Mucosa of stomach (tissue), 1 donor: ENCODE results near the gene FAM193A.
"Not testable (repeated sequence)": the region's sequence is repeated elsewhere in the genome, so short reads cannot be mapped to it uniquely, and the experiment has no call there.

Source experiments
- H3K27me3 ChIP-seq: one replicate; pipeline ENCODE4 v1.7.0; 2013; ENCODE audit warnings: mild to moderate bottlenecking, low read length; ENCODE audit not compliant: control insufficient read depth, insufficient read depth
- H3K36me3 ChIP-seq: one replicate; pipeline ENCODE4 v1.7.0; 2013; ENCODE audit warnings: low read length; ENCODE audit not compliant: control insufficient read depth, insufficient read depth
- H3K4me1 ChIP-seq: one replicate; pipeline ENCODE4 v1.7.0; 2013; ENCODE audit warnings: mild to moderate bottlenecking, low read length; ENCODE audit not compliant: control insufficient read depth, insufficient read depth
- H3K4me3 ChIP-seq: one replicate; pipeline ENCODE4 v1.7.0; 2013; ENCODE audit warnings: low read length
- H3K9ac ChIP-seq: one replicate; pipeline ENCODE4 v1.7.0; 2013; ENCODE audit warnings: mild to moderate bottlenecking, low read length, moderate library complexity
- H3K9me3 ChIP-seq: one replicate; pipeline ENCODE4 v1.7.0; 2013; ENCODE audit warnings: mild to moderate bottlenecking, low read length, moderate library complexity; ENCODE audit not compliant: control insufficient read depth
- donor health status: Pancreatic carcinoma.

The FAM193A gene

DNA sequence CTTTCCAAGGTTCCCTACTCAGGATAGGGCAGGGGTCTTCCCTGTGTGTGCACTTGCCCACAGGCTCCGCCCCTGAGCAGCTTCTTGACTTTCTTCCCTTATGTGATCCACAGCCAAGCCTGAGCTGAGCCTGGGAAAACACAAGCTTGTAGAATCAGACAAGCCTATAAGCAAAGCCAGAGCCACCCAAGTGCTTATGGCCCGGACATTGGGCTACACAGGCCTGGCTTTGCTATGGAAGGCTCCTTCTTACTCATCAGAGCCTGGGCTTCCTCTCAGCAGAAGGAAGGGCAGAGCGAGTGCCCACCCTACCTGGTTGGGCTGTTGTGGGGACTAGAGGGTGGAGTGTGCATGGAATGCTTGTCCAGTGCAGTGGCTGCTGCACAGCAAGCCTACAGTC is 221.0 kb downstream of the FAM193A start:
- no peak overlapping the region for H3K9ac ChIP-seq
- H3K4me1 ChIP-seq: peaks cover 54% of the 10 kb centered on the region
- H3K4me3 ChIP-seq: no peak overlapping the region

GRCh38 chr4:2761035-2761923 is 224.8 kb downstream of the FAM193A start:
- Histone ChIP-seq H3K27me3 (no peaks in the 10 kb centered on the region), H3K9me3 (no peaks in the 10 kb centered on the region), H3K4me3 (no peak overlapping the region), H3K36me3 (no peaks in the 10 kb centered on the region), H3K4me1 (peaks cover 44% of the 10 kb centered on the region), H3K9ac (peak overlapping the region; percentile 72)

More for the DNA sequence above, 221.0 kb downstream of the FAM193A start:
- Histone ChIP-seq H3K36me3 (no peaks in the 10 kb centered on the region), H3K27me3 (no peaks in the 10 kb centered on the region), H3K9me3 (no peaks in the 10 kb centered on the region)

GRCh38 chr4:2762048-2762447 is 225.6 kb downstream of the FAM193A start:
- Histone ChIP-seq H3K9ac (peak overlapping the region; percentile 72), H3K27me3 (no peaks in the 10 kb centered on the region), H3K9me3 (no peaks in the 10 kb centered on the region), H3K4me3 (no peak overlapping the region), H3K36me3 (no peaks in the 10 kb centered on the region), H3K4me1 (peaks cover 38% of the 10 kb centered on the region)

- not testable (repeated sequence) for H3K27me3 ChIP-seq, H3K9ac ChIP-seq, H3K4me3 ChIP-seq, H3K36me3 ChIP-seq, H3K9me3 ChIP-seq
- H3K4me1 ChIP-seq: peaks cover 32% of the 10 kb centered on the region
Observed at GRCh38 chr4:2762486-2763370, 226.3 kb downstream of the FAM193A start.

DNA sequence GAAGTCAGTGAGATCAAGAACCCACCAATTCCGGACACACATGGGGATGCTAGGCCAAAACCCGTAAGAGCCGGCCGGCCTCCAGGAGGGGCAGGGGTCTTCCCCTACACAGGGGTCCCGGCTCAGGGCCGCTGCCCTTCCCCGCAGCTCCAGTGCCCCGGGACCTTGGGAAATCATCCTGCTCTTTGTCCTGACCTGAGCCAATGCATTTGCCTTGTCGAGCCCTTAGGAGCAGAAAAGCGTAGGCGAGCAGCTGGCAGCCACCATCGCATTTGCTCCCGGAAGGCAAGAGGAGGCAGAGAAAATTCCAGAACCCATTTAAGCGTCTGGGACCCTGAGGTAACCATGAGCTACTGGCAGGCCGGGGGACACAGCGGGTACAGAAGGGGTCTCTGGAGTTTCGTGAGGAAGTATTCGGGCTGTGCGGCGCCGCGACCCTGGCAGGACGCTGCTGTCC is 227.1 kb downstream of the FAM193A start:
- no peaks in the 10 kb centered on the region for H3K9me3 ChIP-seq
- no peak overlapping the region for H3K4me3 ChIP-seq
- peak overlapping the region; percentile 57 for H3K9ac ChIP-seq
- H3K27me3 ChIP-seq: no peaks in the 10 kb centered on the region
- no peaks in the 10 kb centered on the region for H3K36me3 ChIP-seq
- peaks cover 32% of the 10 kb centered on the region for H3K4me1 ChIP-seq

GRCh38 chr4:2765832-2766526 is 229.5 kb downstream of the FAM193A start:
- H3K9me3 ChIP-seq: no peaks in the 10 kb centered on the region
- H3K36me3 ChIP-seq: no peaks in the 10 kb centered on the region
- peaks cover 20% of the 10 kb centered on the region for H3K4me1 ChIP-seq
- no peak overlapping the region for H3K9ac ChIP-seq
- H3K27me3 ChIP-seq: no peaks in the 10 kb centered on the region
- H3K4me3 ChIP-seq: no peak overlapping the region

- H3K27me3 ChIP-seq: no peaks in the 10 kb centered on the region
- no peak overlapping the region for H3K4me3 ChIP-seq
- H3K9ac ChIP-seq: no peak overlapping the region
- H3K36me3 ChIP-seq: no peaks in the 10 kb centered on the region
- H3K4me1 ChIP-seq: peaks cover 8% of the 10 kb centered on the region
- H3K9me3 ChIP-seq: no peaks in the 10 kb centered on the region
Observed at GRCh38 chr4:2767046-2767704, 230.7 kb downstream of the FAM193A start.

- no peak overlapping the region for H3K9ac ChIP-seq
- H3K4me3 ChIP-seq: no peak overlapping the region
- H3K4me1 ChIP-seq: peaks cover 8% of the 10 kb centered on the region
- H3K36me3 ChIP-seq: no peaks in the 10 kb centered on the region
- no peaks in the 10 kb centered on the region for H3K9me3 ChIP-seq
- H3K27me3 ChIP-seq: no peaks in the 10 kb centered on the region
Observed at GRCh38 chr4:2767705-2768074, 231.2 kb downstream of the FAM193A start.

- Histone ChIP-seq H3K27me3 (no peaks in the 10 kb centered on the region), H3K4me3 (no peak overlapping the region), H3K36me3 (no peaks in the 10 kb centered on the region), H3K4me1 (peaks cover 8% of the 10 kb centered on the region), H3K9me3 (no peaks in the 10 kb centered on the region), H3K9ac (no peak overlapping the region)
Observed at GRCh38 chr4:2768124-2768523, 231.7 kb downstream of the FAM193A start.

GRCh38 chr4:2768921-2769336 is 232.5 kb downstream of the FAM193A start:
- Histone ChIP-seq H3K4me3 (no peak overlapping the region), H3K36me3 (no peaks in the 10 kb centered on the region), H3K9me3 (no peaks in the 10 kb centered on the region), H3K4me1 (peaks cover 4% of the 10 kb centered on the region), H3K9ac (peak overlapping the region; percentile 8), H3K27me3 (no peaks in the 10 kb centered on the region)

DNA sequence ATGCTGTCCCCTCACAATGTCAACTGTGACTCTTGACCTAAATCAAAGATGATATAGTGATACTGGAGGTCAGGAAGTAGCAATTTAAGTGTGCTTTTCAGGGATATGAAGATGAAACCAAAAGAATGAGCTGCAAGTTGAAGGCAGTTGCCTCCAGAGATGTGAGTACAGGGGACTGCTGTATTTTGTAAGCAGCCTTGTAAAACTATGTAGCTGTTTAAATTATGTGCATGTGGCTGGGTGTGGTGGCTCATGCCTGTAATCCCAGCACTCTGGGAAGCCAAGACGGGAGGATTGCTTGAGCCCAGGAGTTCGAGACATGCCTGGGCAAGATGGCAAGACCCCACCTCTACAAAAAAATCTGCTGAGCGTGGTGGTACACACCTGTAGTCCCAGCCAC is 234.8 kb downstream of the FAM193A start:
- no peak overlapping the region for H3K9ac ChIP-seq
- H3K27me3 ChIP-seq: no peaks in the 10 kb centered on the region
- no peaks in the 10 kb centered on the region for H3K9me3 ChIP-seq
- no peaks in the 10 kb centered on the region for H3K4me1 ChIP-seq
- no peaks in the 10 kb centered on the region for H3K36me3 ChIP-seq
- H3K4me3 ChIP-seq: no peak overlapping the region
